Aortic smooth muscle cell (primary cell): ENCODE results near the gene CTSW. TPM values are rescaled to one million over a fixed set of nuclear protein-coding genes. Genes with fewer than 3 reads are reported as not detected.

Experiments used
- total RNA-seq: library from RNA; depleted of rRNA; stranded (reverse); fragments of >200 nt; gene quantifications from 2 replicates; pipeline ENCODE4 v1.2.3, GENCODE V29; 2014

The CTSW gene, protein sequence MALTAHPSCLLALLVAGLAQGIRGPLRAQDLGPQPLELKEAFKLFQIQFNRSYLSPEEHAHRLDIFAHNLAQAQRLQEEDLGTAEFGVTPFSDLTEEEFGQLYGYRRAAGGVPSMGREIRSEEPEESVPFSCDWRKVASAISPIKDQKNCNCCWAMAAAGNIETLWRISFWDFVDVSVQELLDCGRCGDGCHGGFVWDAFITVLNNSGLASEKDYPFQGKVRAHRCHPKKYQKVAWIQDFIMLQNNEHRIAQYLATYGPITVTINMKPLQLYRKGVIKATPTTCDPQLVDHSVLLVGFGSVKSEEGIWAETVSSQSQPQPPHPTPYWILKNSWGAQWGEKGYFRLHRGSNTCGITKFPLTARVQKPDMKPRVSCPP
- 0.12 TPM in 1 of 2 replicates, not detected in the other for total RNA-seq

DNA sequence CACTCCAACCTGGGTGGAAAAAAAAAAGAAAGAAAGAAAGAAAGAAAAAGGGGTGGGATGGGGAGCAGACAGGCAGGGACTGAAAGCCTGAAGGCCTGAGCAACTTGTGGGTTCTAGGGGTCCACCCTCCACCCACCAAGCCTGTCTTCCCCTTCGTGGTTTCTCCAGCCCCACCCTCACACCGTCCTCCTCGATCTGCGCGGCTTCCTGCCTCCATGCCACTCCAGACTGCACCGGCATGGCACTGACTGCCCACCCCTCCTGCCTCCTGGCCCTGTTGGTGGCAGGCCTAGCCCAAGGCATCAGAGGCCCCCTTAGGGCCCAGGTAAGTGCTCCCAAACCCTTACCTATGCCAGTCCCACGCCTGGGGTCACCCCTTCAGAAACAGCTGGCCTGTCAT is at the start of gene CTSW:
TSS of gene CTSW (plus strand) at position 221 of the 400 bp plus-strand sequence. CDS start at position 239, 18 bp downstream.

DNA sequence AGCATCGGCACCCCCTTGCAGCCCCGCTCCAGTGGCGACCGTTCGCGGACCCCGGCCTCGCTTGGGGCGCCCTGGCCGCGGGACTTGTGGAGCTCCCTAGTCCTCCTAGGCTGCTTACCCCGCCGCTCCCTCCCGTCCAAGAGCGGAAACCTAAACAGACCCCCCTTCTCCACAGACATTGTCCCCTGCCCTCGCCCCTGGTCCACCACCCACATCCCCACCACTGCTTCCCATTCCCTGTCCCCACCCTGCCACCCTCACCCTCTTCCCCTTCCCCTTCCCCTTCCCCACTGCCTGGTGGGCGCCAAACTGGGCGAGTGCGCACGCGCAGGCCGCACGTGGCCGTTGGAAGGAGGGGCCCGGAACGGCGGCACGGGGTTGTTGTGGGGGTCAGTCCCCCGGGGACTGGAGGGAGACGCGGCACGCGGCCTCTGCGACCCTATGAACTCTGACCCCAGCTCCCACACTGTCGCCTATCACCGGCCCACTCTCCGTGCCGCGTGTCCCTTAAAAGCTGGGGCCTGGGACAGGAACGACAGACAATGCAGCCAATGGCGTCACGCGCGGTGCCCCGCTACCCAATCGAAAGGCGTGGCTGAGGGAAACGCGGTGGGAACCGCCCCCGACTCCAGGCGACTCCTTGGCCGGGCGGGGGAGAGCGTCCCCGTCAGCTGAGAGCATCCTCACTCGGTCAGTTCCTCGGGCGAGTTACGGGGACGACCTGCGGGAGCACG is 46.2 kb upstream of the CTSW start, which contains the start of gene SNX32:
TSS of gene SNX32 (plus strand) at position 667 of the 734 bp plus-strand sequence. CDS start 103 bp downstream, outside the sequence.

DNA sequence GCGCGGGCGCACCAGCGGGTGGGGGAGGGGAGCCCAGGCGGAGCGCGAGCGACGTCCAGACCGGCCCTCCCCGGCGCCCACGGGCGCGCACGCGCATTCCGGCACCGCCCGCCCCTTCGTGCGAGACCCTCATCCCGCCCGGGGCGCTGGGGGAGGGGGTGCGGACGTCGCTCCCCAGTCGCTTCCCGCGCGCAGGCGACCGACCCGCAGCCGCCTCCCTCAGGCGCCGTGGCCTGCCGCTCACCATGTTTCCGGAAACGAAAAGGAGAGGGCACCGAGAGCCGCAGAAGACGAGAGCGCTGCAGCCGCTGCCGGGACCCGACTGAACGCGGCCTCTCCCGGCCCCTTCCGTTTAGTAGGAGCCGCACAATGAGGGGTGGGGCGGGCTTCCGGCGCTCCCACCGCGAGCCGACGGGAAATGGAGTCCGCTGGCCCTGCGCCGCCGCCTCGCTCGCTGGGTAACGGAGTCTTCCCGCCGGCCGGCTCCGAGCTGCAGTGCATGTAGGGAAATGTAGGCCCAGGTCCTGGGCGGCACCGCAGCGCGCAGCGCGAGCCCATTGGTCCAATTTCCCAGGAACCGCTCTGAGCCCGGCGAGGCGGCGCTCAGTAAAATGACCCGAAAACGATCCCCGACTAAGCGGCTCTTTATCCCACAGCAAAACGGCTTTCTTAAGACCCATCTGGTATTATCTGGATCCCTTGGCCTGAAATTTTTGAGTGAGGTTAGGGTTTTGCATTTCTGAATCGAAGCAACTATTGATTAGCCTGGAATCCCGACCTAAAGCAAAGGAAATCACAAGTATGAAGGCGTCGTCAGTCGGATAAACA is 21.6 kb upstream of the CTSW start, which contains the start of gene CFL1:
TSS of gene CFL1 (minus strand) at position 328 of the 828 bp plus-strand sequence. CDS start at position 247, 81 bp downstream.

DNA sequence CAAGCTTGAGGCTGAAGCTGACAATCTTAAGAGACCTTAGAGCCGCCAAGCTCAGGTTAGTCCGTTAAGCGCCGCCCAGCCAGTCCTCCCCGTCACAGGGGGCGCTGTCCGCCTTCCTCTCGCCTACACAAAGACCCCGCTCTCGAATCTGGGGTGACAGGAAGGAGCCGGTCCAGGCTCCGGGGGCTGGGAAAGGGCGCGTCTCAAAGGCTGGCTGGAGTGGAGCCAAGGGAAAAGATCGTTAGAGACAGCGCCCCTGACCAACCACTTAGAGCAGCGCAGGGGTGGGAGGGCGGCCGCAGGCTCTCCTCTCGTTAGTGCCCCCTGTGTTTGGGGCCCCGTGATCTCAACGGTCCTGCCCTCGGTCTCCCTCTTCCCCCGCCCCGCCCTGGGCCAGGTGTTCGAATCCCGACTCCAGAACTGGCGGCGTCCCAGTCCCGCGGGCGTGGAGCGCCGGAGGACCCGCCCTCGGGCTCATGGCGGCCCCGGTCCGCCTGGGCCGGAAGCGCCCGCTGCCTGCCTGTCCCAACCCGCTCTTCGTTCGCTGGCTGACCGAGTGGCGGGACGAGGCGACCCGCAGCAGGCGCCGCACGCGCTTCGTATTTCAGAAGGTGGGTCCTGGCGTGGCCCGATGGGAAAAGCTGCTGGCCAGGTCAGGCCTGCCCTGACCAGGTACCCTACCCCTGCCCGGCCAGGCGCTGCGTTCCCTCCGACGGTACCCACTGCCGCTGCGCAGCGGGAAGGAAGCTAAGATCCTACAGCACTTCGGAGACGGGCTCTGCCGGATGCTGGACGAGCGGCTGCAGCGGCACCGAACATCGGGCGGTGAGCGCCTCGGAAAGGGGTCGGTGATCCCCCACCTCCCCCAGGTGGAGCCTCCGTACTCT is 19.1 kb upstream of the CTSW start, which contains the start of gene MUS81:
TSS of gene MUS81 (plus strand) at position 156 of the 887 bp plus-strand sequence. CDS start at position 477, 321 bp downstream.

DNA sequence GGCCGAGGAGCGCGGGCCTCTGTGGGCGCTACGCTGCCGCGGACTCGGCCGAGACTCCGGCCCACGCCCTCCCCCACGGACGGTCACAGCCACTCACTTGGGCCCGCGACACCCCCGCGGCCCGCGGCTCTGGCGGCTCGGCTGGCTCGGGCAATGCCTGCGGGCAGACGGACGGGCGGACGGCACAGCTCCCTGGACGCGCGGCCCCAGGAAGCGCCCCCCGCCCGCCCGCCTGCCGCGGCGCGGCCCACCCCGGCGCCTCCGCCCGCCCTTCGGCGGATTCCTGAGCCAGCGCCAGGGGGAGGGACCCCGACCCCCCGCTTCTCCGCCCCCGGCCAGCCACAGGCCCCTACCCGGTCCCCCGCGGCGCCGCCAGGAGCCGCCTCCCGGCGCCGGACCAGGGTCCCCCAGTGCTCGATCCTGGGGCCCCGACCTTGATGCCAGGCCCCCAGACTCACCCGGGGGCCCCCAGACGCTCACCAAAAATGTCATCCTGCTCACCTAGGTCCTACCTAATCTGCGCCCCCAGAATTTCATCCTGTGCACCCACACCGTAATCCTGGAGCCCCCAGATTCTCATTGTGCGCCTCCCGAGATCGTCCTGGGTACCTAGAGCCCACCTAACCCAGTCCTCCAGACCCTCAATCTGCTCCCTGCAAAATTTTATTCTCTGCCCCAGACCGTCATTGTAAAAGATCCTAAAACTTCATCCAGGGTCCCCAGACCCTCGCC is 6.9 kb upstream of the CTSW start, which contains the start of gene EFEMP2:
TSS of gene EFEMP2 (minus strand) at position 215 of the 732 bp plus-strand sequence. CDS start 446 bp downstream, outside the sequence.

DNA sequence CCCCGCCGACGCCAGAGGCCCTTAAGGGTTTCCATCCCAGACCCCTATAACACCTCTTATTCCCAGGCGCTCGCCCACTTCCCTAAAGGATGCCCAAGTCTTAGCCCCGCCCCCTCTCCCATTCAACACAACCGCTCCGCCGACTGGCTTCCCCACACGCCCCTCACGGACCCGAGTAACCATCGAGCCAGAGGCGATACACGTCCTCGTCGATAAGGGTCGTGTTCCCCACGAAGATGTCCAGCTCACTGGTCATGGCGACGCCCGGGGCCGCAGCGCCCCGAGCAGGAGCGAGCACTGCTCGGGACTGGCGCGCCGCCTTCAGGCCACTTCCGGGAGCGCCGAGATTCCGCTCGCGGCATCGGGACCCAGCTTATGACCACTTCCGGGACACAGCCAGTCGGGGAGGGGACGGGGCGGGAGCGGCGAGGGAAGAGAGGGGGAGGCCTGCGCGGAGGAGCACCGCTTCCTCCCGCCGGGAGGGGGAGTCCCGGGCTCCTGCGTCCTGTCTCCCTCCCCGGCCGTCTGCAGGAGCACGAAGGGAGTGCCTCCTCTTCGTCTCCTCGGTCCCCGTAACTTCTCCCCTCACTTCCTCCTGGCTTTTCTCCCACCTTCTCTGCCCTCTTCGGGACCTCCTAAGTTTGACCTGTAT is 8.7 kb downstream of the CTSW start, which contains the start of gene FIBP:
TSS of gene FIBP (minus strand) at position 309 of the 652 bp plus-strand sequence. CDS start at position 256, 53 bp downstream.

DNA sequence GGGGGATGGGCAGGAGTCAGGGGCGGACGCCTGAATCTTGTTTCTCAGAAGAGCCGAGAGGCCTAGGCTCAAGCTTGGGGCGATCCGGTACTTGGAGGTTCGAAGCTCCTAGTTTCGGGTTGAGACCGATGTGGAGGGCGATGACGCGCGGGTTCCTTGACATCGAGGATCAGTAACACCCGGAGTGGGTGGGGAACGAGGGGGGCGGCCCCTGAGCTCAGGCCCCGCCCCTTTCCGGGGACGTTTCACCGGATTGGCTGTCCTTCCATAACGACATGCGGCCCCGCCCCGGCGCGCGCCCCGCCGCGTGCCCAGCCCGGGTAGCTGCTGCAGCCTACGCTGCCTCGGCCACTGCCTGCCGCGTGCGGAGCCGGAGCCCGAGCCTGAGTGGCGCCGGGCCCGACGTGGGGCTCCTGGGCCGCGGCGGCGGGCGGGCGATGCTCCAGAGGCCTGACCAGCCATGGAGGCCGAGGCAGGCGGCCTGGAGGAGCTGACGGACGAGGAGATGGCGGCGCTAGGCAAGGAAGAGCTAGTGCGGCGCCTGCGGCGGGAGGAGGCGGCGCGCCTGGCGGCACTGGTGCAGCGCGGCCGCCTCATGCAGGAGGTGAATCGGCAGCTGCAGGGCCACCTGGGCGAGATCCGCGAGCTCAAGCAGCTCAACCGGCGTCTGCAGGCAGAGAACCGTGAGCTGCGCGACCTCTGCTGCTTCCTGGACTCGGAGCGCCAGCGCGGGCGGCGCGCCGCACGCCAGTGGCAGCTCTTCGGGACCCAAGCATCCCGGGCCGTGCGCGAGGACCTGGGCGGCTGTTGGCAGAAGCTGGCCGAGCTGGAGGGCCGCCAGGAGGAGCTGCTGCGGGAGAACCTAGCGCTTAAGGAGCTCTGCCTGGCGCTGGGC is 10.9 kb downstream of the CTSW start, which contains the start of gene CCDC85B:
TSS of gene CCDC85B (plus strand) at position 350 of the 895 bp plus-strand sequence. CDS start at position 461, 111 bp downstream.

DNA sequence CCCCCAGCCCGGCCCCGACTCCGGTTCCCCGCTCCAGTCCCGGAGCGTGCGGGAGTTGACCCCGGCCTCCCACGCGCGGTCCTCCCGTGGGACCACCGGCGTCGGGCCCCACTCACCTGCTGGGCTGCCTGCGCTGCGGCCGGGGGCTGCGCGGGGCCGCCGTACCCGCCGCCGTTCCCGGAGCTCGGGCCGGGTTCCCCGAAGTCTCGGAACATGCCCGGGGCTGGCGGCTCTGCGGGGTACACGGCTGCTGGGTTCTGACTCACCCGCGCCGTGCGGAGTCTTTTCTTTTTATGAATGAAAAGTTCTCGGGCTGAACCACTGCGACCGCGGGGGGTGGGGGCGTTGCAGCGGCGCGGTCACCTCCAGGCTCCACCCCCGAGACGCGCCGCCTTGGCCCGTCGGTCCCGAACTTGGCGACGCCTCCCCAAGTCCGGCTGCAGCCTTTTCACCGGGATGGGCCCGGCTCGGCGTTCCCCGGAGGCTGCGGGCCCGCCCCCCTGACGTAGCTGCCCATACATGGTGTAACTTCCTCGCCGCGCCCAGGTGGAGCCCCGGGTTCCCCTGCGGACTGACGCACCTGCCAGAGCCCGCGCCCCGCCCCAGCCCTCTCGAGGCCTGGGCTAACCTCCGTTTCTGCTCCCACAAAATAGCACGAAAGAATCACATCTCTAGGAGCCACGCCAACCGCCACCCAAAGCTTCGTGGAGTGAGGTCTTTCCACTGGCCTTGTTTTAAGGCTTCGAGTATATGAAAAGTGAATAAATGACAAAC is 20.7 kb downstream of the CTSW start, which contains the start of gene FOSL1:
TSS of gene FOSL1 (minus strand) at position 264 of the 774 bp plus-strand sequence. CDS start at position 215, 49 bp downstream.

DNA sequence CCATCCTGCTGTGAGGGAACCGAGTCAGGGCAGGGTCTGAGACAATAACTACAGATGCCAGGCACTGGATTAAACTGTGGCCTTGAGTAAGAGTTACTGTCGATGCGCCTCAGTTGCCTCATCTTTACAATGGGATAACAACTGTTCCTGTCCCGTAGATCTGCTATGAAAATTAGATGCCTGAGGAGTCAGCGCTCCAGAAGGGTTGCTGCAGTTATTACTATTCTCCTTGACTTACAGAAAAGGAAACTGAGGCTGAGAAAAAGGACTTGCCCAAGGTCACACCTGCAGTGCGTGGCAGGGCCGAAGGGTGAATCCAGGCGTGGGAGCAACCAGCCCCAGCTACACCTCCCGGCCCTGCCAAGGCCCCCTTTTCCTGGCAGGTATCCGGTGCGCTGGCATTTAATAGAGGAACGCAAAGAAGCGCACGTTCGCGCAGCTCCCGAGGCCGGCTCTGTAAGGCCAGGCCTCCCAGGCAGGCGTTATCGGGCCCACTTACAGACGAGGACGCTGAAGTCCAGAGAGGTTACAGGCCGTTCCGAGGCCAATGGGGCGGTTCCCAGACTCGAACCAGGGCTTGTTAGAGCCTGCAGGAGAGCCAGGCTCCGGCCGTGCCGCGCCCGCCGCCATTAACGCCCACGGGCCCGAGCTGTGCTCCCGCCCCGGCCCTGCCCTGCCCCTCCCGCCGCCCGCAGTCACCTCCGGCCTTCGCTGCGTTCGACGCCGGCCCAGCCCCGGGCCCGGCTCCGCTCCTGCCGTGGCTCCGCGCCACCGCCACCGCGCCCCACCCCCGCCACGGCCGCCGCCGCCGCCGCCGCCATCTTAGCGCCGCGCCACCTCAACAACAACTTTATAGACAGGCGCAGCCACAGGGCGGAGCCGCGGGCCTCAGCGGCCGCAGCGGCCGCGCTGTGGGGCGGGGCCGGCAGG is 38.8 kb downstream of the CTSW start, which contains the start of gene C11orf68:
TSS of gene C11orf68 (minus strand) at position 852 of the 930 bp plus-strand sequence. CDS start at position 821, 31 bp downstream.

DNA sequence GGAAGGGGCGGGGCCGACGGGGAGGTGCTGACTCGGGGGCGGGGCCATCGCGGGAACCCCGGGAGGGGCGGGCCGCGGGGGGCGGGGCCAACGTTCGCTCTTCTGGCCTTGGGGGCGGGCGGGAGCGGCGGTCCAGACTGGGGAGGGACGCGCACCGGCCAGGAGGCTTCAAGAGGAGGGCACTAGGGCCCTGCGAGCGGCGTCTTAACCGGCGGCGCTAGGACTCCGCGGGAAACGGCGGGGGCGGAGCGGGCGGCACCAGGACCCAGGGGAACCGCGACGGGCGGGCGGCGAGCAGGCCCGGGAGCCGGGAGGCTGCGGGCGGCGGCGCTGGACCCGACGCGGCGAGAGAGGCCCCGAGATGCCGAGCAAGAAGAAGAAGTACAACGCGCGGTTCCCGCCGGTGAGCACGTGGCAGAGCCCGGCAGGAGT is 39.5 kb downstream of the CTSW start, which contains the start of gene DRAP1:
TSS of gene DRAP1 (plus strand) at position 286 of the 432 bp plus-strand sequence. CDS start at position 362, 76 bp downstream.

Other genes with a start within 250 kb of the CTSW start
- 11.9 and 13.9 TPM in 2 replicates for gene SIPA1, start 241.7 kb upstream of the CTSW start, total RNA-seq
- 20.2 and 20.7 TPM in 2 replicates for gene RELA, start 216.9 kb upstream of the CTSW start, total RNA-seq
- gene KAT5, start 167.6 kb upstream of the CTSW start, total RNA-seq: 50.4 and 53.0 TPM in 2 replicates
- 42.2 and 42.3 TPM in 2 replicates for gene RNASEH2C, start 159.0 kb upstream of the CTSW start, total RNA-seq
- gene AP5B1, start 98.9 kb upstream of the CTSW start, total RNA-seq: 4.9 and 5.5 TPM in 2 replicates
- gene OVOL1, start 92.8 kb upstream of the CTSW start, total RNA-seq: not detected in 2 replicates
- gene SNX32, start 45.9 kb upstream of the CTSW start, total RNA-seq: 0.37 and 0.40 TPM in 2 replicates
- gene CFL1, start 21.7 kb upstream of the CTSW start, total RNA-seq: 1,495 and 1,569 TPM in 2 replicates
- gene MUS81, start 19.4 kb upstream of the CTSW start, total RNA-seq: 38.2 and 48.4 TPM in 2 replicates
- gene EFEMP2, start 7.0 kb upstream of the CTSW start, total RNA-seq: 78.6 and 82.4 TPM in 2 replicates
- 221 and 262 TPM in 2 replicates for gene FIBP, start 8.6 kb downstream of the CTSW start, total RNA-seq
- gene CCDC85B, start 10.8 kb downstream of the CTSW start, total RNA-seq: 80.3 and 83.5 TPM in 2 replicates
- gene FOSL1, start 20.6 kb downstream of the CTSW start, total RNA-seq: 24.0 and 32.9 TPM in 2 replicates
- 25.0 and 26.1 TPM in 2 replicates for gene C11orf68, start 39.2 kb downstream of the CTSW start, total RNA-seq
- 574 and 841 TPM in 2 replicates for gene DRAP1, start 39.6 kb downstream of the CTSW start, total RNA-seq
- gene TSGA10IP, start 65.6 kb downstream of the CTSW start, total RNA-seq: 0.13 TPM in 1 of 2 replicates, not detected in the other
- gene SART1, start 81.9 kb downstream of the CTSW start, total RNA-seq: 52.0 and 80.1 TPM in 2 replicates
- gene EIF1AD, start 122.3 kb downstream of the CTSW start, total RNA-seq: 32.6 and 36.8 TPM in 2 replicates
- 16.5 and 25.9 TPM in 2 replicates for gene BANF1, start 122.7 kb downstream of the CTSW start, total RNA-seq
- gene CST6, start 132.2 kb downstream of the CTSW start, total RNA-seq: 3.3 and 7.6 TPM in 2 replicates
- gene CATSPER1, start 146.6 kb downstream of the CTSW start, total RNA-seq: 0.13 and 0.19 TPM in 2 replicates
- gene GAL3ST3, start 169.3 kb downstream of the CTSW start, total RNA-seq: not detected in 2 replicates
- gene SF3B2, start 172.5 kb downstream of the CTSW start, total RNA-seq: 127 and 134 TPM in 2 replicates
- 23.9 and 47.6 TPM in 2 replicates for gene PACS1, start 190.4 kb downstream of the CTSW start, total RNA-seq